SK-N-MC (cell line): Measurements from ENCODE around the gene GRM2.

Experiments used
- DNase-seq: peaks from one replicate; pipeline ENCODE4 v3.0.0-alpha.2; 2011; ENCODE audit warnings: low read depth, low spot score
- H3K27ac ChIP-seq: fragments of 200-600 bp; sonication (generic); 2 replicates; pipeline ENCODE4 v1.5.1; 2016; ENCODE audit warnings: mixed run types
- H3K36me3 ChIP-seq: fragments of 200-600 bp; sonication (generic); 2 replicates; pipeline ENCODE4 v1.6.1; 2017; ENCODE audit warnings: antibody characterized with exemption, low read length, mixed read lengths; ENCODE audit not compliant: insufficient read depth
- H3K4me3 ChIP-seq: fragments of 200-600 bp; sonication (generic); 2 replicates; pipeline ENCODE4 v1.5.1; 2016
- H3K9ac ChIP-seq: fragments of 200-600 bp; sonication (generic); 2 replicates; pipeline ENCODE4 v1.8.0; 2017; ENCODE audit warnings: mixed run types, mixed read lengths; ENCODE audit not compliant: insufficient read length
- H3K9me3 ChIP-seq: fragments of 200-600 bp; sonication (generic); 2 replicates; pipeline ENCODE4 v1.6.1; 2017; ENCODE audit warnings: low read depth, mild to moderate bottlenecking, antibody characterized with exemption, low read length, moderate library complexity, mixed read lengths
- EZH2 ChIP-seq: fragments of 200-600 bp; sonication (generic); IDR thresholded peaks from one replicate; pipeline ENCODE4 v1.6.1; 2017; ENCODE audit warnings: antibody characterized with exemption
- FOXP2 ChIP-seq: optimal IDR thresholded peaks from 2 replicates; pipeline ENCODE3; 2011; ENCODE audit warnings: mild to moderate bottlenecking, moderate library complexity; ENCODE audit not compliant: insufficient read depth; ENCODE audit errors: extremely low read length, control extremely low read depth
- POLR2AphosphoS5 ChIP-seq: IDR thresholded peaks from 2 replicates; pipeline ENCODE4 v1.6.1; 2012; ENCODE audit warnings: mild to moderate bottlenecking, low read depth, low read length, borderline replicate concordance

GRM2 gene

DNA sequence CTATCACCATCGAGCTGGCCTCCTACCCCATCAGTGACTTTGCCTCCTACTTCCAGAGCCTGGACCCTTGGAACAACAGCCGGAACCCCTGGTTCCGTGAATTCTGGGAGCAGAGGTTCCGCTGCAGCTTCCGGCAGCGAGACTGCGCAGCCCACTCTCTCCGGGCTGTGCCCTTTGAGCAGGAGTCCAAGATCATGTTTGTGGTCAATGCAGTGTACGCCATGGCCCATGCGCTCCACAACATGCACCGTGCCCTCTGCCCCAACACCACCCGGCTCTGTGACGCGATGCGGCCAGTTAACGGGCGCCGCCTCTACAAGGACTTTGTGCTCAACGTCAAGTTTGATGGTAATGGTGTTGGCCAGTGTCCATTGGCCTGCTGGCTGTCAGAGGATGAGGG is 6.1 kb downstream of the GRM2 start:
- Histone ChIP-seq H3K4me3 (no peak overlapping the region), H3K9ac (no peak overlapping the region), H3K36me3 (no peaks in the 10 kb centered on the region), H3K27ac (no peak overlapping the region), H3K9me3 (no peaks in the 10 kb centered on the region)
- no peak for TF ChIP-seq POLR2AphosphoS5
- TF ChIP-seq FOXP2, result no peak
- no peak for TF ChIP-seq EZH2
- DNase-seq, result no peak

DNA sequence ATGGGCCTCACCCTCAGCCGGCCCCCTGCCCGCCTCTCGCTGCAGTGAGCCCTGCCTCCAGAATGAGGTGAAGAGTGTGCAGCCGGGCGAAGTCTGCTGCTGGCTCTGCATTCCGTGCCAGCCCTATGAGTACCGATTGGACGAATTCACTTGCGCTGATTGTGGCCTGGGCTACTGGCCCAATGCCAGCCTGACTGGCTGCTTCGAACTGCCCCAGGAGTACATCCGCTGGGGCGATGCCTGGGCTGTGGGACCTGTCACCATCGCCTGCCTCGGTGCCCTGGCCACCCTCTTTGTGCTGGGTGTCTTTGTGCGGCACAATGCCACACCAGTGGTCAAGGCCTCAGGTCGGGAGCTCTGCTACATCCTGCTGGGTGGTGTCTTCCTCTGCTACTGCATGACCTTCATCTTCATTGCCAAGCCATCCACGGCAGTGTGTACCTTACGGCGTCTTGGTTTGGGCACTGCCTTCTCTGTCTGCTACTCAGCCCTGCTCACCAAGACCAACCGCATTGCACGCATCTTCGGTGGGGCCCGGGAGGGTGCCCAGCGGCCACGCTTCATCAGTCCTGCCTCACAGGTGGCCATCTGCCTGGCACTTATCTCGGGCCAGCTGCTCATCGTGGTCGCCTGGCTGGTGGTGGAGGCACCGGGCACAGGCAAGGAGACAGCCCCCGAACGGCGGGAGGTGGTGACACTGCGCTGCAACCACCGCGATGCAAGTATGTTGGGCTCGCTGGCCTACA is 8.5 kb downstream of the GRM2 start:
- Histone ChIP-seq H3K27ac (no peak overlapping the region), H3K9me3 (no peaks in the 10 kb centered on the region), H3K36me3 (no peaks in the 10 kb centered on the region), H3K9ac (no peak overlapping the region), H3K4me3 (no peak overlapping the region)
- no peak for DNase-seq
- TF ChIP-seq EZH2 (no peak), POLR2AphosphoS5 (no peak), FOXP2 (no peak)

DNA sequence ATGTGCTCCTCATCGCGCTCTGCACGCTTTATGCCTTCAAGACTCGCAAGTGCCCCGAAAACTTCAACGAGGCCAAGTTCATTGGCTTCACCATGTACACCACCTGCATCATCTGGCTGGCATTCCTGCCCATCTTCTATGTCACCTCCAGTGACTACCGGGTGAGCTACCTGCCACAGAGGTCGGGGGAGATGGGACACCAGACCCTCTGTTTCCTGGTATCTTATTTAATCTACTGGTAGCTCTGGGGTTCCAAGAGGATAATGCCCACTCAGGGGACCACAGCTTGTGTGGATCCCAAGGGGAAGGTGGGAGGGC is 9.1 kb downstream of the GRM2 start:
- Histone ChIP-seq H3K9ac (no peak overlapping the region), H3K9me3 (no peaks in the 10 kb centered on the region), H3K27ac (no peak overlapping the region), H3K36me3 (no peaks in the 10 kb centered on the region), H3K4me3 (no peak overlapping the region)
- TF ChIP-seq EZH2 (no peak), POLR2AphosphoS5 (no peak), FOXP2 (no peak)
- DNase-seq, result no peak

DNA sequence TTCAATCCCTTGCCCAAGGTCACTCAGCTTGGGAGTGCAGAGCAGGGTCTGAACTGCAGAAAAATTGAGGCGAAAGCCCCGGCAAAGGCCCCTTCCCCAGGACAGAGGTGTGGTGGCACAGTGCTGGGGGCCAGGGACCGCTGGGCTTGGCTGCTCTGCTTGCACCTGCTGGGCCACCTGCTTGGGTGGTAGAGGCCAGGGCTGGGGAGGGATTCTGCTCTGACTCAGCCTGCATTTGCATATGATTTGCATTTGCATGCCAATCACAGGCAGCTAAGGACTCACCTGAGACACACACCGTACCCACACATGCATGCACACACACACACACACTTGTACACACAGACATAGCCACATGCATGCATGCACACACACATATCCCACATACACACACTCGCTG is 9.9 kb downstream of the GRM2 start:
- H3K36me3 ChIP-seq, result no peaks in the 10 kb centered on the region
- TF ChIP-seq POLR2AphosphoS5 (no peak), FOXP2 (no peak), EZH2 (no peak)
- no peak overlapping the region for H3K4me3 ChIP-seq
- H3K9ac ChIP-seq, result no peak overlapping the region
- H3K27ac ChIP-seq, result no peak overlapping the region
- no peak for DNase-seq
- no peaks in the 10 kb centered on the region for H3K9me3 ChIP-seq

DNA sequence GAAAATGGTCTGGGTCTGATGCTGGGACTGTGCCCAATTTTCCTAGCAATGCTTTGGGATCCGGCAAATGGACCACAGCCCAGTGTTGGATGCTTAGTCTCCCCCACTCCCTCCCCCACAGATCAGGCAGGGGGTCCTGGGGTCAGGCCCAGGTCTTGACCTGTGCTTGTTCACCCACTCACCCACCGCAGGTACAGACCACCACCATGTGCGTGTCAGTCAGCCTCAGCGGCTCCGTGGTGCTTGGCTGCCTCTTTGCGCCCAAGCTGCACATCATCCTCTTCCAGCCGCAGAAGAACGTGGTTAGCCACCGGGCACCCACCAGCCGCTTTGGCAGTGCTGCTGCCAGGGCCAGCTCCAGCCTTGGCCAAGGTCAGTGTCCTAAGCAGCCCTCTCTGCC is 10.6 kb downstream of the GRM2 start:
- Histone ChIP-seq H3K9me3 (no peaks in the 10 kb centered on the region), H3K36me3 (no peaks in the 10 kb centered on the region), H3K9ac (no peak overlapping the region), H3K4me3 (no peak overlapping the region), H3K27ac (no peak overlapping the region)
- DNase-seq, result no peak
- TF ChIP-seq FOXP2 (no peak), EZH2 (no peak), POLR2AphosphoS5 (no peak)

DNA sequence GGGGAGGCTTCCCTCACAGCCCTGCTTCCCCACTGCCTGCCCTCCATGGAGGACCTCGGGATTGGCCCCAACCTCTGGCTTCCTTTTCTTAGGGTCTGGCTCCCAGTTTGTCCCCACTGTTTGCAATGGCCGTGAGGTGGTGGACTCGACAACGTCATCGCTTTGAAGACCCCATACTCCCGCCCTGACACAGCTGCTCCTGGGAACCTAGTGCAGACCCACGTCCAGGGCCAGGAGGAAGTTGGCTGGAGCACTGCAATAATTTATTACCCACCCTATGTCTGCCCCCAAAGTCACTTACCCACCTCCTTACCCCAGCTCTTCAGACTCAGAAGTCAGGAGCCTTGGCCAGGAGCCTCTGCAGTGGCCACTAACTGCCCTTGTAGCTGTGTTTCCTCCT is 11.1 kb downstream of the GRM2 start:
- H3K9ac ChIP-seq, result no peak overlapping the region
- no peaks in the 10 kb centered on the region for H3K9me3 ChIP-seq
- no peak for TF ChIP-seq POLR2AphosphoS5
- no peak for TF ChIP-seq FOXP2
- TF ChIP-seq EZH2, result no peak
- no peaks in the 10 kb centered on the region for H3K36me3 ChIP-seq
- H3K4me3 ChIP-seq, result no peak overlapping the region
- DNase-seq, result no peak
- H3K27ac ChIP-seq, result no peak overlapping the region

DNA sequence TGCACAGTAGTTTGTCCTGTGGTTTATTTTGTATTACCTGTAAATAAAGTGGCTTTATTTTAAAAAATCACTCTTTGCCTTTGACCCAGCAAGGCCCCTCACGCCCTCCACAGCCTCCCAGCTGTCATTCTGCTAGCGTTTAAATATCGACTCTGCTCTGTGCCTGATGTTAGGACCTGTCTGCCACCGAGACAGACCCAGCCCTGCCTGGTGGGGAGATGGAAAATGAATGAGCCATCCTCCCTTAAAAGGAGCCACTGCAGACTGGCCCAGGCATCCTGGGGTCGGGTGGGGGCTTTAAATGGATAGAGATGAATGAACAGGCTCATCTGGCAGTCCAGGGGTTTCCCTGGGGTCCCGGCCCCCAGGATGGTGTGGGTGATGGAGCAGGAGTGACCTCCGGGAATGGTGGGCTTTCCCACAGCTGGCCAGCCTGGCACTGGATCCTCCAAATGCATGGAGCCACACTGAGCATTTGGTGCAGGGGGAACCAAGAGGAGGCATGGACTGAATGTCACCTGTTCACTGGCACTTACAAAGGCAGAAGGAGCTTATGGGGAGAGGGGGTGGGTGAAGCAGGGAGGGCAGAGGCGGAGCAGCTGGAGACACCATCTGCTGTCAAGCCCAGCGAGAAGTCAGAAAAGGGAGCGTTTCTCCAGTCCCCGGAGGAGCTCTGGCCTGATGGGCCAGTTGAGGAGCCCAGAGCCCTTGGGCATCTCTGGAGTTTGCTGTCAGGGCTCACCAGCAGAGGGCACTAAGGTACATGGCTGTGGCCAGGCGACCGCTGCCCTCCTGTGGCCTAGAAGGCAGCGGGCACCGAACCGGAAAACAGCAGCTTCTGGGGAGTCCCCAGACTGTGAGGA is 11.9 kb downstream of the GRM2 start:
- Histone ChIP-seq H3K27ac (no peak overlapping the region), H3K9ac (no peak overlapping the region)
- no peak for DNase-seq

DNA sequence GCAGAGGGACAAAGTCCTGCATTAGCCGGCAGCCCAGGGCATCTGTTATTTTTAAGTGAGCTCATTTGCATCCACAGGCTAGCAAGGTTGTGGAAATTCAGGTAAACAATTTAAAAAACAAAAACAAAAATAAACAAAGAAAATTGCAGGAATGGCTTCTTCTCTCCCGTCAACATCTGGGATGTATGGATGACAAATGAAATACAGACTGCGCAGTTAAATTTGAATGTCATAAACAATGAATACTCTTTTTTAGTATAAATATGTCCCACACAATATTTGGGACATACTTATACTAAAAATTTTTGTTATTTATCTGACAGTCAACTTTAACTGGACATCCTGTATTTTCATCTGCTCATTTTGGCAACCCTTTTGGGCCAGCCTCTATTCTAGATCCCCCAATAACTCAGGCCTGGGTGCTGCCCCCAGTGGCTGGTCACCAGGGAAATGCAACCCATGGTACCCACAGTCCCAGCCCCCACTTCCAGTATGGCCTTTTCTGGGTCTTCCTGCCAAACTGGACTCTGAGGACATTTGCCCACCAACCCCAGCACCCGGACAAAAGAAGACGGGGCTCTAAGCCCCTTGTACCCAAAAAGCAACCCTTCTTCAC is 12.7 kb downstream of the GRM2 start:
- no peak overlapping the region for H3K4me3 ChIP-seq
- no peaks in the 10 kb centered on the region for H3K9me3 ChIP-seq
- DNase-seq, result no peak
- TF ChIP-seq EZH2 (no peak), POLR2AphosphoS5 (no peak), FOXP2 (no peak)
- no peak overlapping the region for H3K27ac ChIP-seq
- no peaks in the 10 kb centered on the region for H3K36me3 ChIP-seq
- no peak overlapping the region for H3K9ac ChIP-seq

More for the DNA sequence above, 11.9 kb downstream of the GRM2 start:
- TF ChIP-seq EZH2 (no peak), POLR2AphosphoS5 (no peak), FOXP2 (no peak)
- no peaks in the 10 kb centered on the region for H3K36me3 ChIP-seq
- no peak overlapping the region for H3K4me3 ChIP-seq
- H3K9me3 ChIP-seq, result no peaks in the 10 kb centered on the region
